Esophagus squamous epithelium (tissue), 4 donors: Measurements from ENCODE around the gene GLRX3.

Source experiments
- CTCF ChIP-seq, 6 experiments: fragments of 450-650 bp in 4 of 6; fragments of 200-600 bp in 2 of 6; sonication (generic) in 2 of 6; IDR thresholded peaks; one replicate each; pipeline ENCODE4 v1.5.1; 2016 to 2019; ENCODE audit warnings: antibody characterized with exemption in 6 of 6, mild to moderate bottlenecking in 4 of 6, moderate library complexity in 4 of 6
- POLR2A ChIP-seq, 4 donors: fragments of 450-650 bp; IDR thresholded peaks; one replicate each; pipeline ENCODE4 v1.6.1; 2017; ENCODE audit warnings: antibody characterized with exemption in 4 of 4, mild to moderate bottlenecking in 4 of 4, moderate library complexity in 3 of 4

- TF ChIP-seq CTCF (IDR thresholded peaks at IDR 0.05) (no peak), POLR2A (IDR thresholded peaks at IDR 0.05) (no peak)
Measured at GRCh38 chr10:130226012-130226411, 89.8 kb downstream of the GLRX3 start.
